GM12878 (cell line): Measurements from ENCODE around the gene CCDC117. TPM values are rescaled to one million over a fixed set of nuclear protein-coding genes. Genes with fewer than 3 reads are reported as not detected.

Experiments
- BHLHE40 ChIP-seq, 2 experiments: fragments of 450-650 bp in 1 of 2; IDR thresholded peaks; 2 replicates each; pipeline ENCODE4 v1.6.1; 2011 to 2017; ENCODE audit warnings: low read depth in 2 of 2, borderline replicate concordance in 1 of 2, improper control_type of control experiment in 1 of 2, low read length in 1 of 2, mild to moderate bottlenecking in 1 of 2
- BMI1 ChIP-seq: fragments of 450-650 bp; IDR thresholded peaks from 2 replicates; pipeline ENCODE4 v1.6.1; 2016; ENCODE audit warnings: mild to moderate bottlenecking, moderate library complexity, borderline replicate concordance
- CEBPB ChIP-seq, 2 experiments: fragments of 150-350 bp in 1 of 2; IDR thresholded peaks; 2 replicates each; pipeline ENCODE4 v1.6.1; 2012 to 2014; ENCODE audit warnings: low read depth in 2 of 2, low read length in 2 of 2, borderline replicate concordance in 1 of 2, inconsistent platforms in 1 of 2
- CREB1 ChIP-seq: IDR thresholded peaks from 2 replicates; pipeline ENCODE4 v1.6.1; 2012; ENCODE audit warnings: low read depth, mild to moderate bottlenecking, inconsistent platforms
- EGR1 ChIP-seq, 2 experiments: IDR thresholded peaks; 1 replicate in 1 of 2; 2 replicates in 1 of 2; pipeline ENCODE4 v1.6.1; 2011 to 2012; ENCODE audit warnings: low read depth in 2 of 2, low read length in 2 of 2, borderline replicate concordance in 1 of 2, mild to moderate bottlenecking in 1 of 2, moderate library complexity in 1 of 2
- IRF4 ChIP-seq: IDR thresholded peaks from 2 replicates; pipeline ENCODE4 v1.6.1; 2011; ENCODE audit warnings: low read depth, low read length
- JUND ChIP-seq: IDR thresholded peaks from 2 replicates; pipeline ENCODE4 v1.6.1; 2012; ENCODE audit warnings: low read depth, mild to moderate bottlenecking, low read length, improper control_type of control experiment, moderate library complexity
- KAT2A ChIP-seq: conservative IDR thresholded peaks from 2 replicates; pipeline ENCODE4 v1.6.1; 2011; ENCODE audit warnings: low read depth, low read length; ENCODE audit not compliant: control insufficient read depth
- MEF2A ChIP-seq: IDR thresholded peaks from 2 replicates; pipeline ENCODE4 v1.6.1; 2011; ENCODE audit warnings: low read depth, mild to moderate bottlenecking, low read length, moderate library complexity; ENCODE audit not compliant: insufficient read depth
- RAD51 ChIP-seq: fragments of 450-650 bp; IDR thresholded peaks from 2 replicates; pipeline ENCODE4 v1.6.1; 2016; ENCODE audit warnings: moderate library complexity, mild to moderate bottlenecking, inconsistent platforms
- STAT3 ChIP-seq: IDR thresholded peaks from 2 replicates; pipeline ENCODE4 v1.6.1; 2011; ENCODE audit warnings: low read depth, low read length, improper control_type of control experiment
- YY1 ChIP-seq: IDR thresholded peaks from 2 replicates; pipeline ENCODE4 v1.6.1; 2011; ENCODE audit warnings: low read depth, mild to moderate bottlenecking, low read length
- polyA plus RNA-seq, 11 experiments: library from polyadenylated mRNA; depleted of rRNA in 4 of 11; unstranded in 6 of 11; stranded (reverse) in 5 of 11; fragments of >200 nt; fragmentation: Nextera tagmentation in 4 of 11; fragmentation: Illumina TruSeq in 1 of 11; extraction: Ambion mirVana in 4 of 11; extraction: Trizol in 1 of 11; gene quantifications; 1 replicate in 1 of 11; 2 replicates in 10 of 11; pipeline versions ENCODE4 v1.2.1 to v1.2.3, GENCODE V29; 2011 to 2016; ENCODE audit warnings: inconsistent platforms in 2 of 11, missing spikeins in 2 of 11, low read depth in 1 of 11
- total RNA-seq, 4 experiments: library from RNA; depleted of rRNA in 3 of 4; stranded (reverse); fragments of >200 nt in 3 of 4; fragmentation: Illumina TruSeq in 1 of 4; extraction: Trizol in 1 of 4; gene quantifications; 2 replicates each; pipeline versions ENCODE4 v1.2.1 to v1.2.3, GENCODE V29; 2013 to 2021
- TF ChIP-seq, protein P1 (sequence below): fragments of 450-650 bp; IDR thresholded peaks from 2 replicates; pipeline ENCODE4 v1.6.1; 2014; ENCODE audit warnings: mild to moderate bottlenecking
- TF ChIP-seq, protein P2 (sequence below): fragments of 150-350 bp; IDR thresholded peaks from 2 replicates; pipeline ENCODE4 v1.6.1; 2016; ENCODE audit warnings: low read depth, low read length
- TF ChIP-seq, protein P3 (sequence below): fragments of 450-650 bp; IDR thresholded peaks from 2 replicates; pipeline ENCODE4 v1.6.1; 2018; ENCODE audit warnings: mild to moderate bottlenecking, low read depth, moderate library complexity; ENCODE audit not compliant: partially characterized antibody
- TF ChIP-seq, protein P4 (sequence below): fragments of 450-650 bp; IDR thresholded peaks from 2 replicates; pipeline ENCODE4 v1.6.1; 2017; ENCODE audit warnings: mild to moderate bottlenecking, low read depth, inconsistent platforms; ENCODE audit not compliant: poor library complexity, severe bottlenecking
- TF ChIP-seq, protein P5 (sequence below): IDR thresholded peaks from 2 replicates; pipeline ENCODE4 v1.6.1; 2011; ENCODE audit warnings: borderline replicate concordance, low read depth, mild to moderate bottlenecking, moderate library complexity, low read length; ENCODE audit not compliant: insufficient read depth, poor library complexity, severe bottlenecking

Gene CCDC117
- total and polyA plus RNA-seq, 10 of the 15 experiments (the other 5 are each of a cell fraction or from before 2014, with no cell fraction given) = 6.3 to 32.2 (median 20.6) TPM

DNA sequence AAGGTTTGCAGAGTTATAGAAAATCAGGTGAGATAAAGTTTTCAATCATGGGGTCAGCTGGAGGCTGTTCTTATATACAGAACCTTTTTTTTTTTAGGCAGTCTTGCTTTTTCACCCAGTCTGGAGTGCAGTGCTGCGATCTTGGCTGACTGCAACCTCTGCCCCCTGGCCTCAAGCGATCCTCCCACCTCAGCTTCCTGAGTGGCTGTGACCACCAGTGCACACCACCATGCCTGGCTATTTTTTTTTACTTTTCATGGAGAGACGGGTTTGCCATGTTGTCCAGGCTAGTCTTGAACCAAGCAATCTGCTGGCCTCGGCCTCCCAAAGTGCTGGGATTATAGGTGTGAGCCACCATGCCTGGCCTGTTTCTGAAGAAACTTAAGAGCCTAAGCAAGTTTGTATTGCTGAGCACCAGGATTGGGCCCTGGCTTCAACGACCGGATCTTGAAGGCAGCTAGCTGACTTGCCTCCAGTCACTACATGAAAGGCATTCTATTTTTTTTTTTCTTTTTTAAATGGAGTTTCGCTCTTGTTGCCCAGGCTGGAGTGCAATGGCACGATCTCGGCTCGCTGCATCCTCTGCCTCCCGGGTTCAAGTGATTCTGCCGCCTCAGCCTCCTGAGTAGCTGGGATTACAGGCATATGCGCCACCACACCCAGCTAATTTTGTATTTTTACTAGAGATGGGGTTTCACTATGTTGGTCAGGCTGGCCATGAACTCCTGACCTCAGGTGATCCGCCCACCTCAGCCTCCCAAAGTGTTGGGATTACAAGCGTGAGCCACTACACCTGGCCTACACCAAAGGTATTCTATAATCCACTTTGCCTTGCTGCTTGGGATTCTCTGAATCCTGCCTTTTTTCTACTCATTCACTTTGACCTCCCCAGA lies 20.2 kb downstream of the CCDC117 start (continued):
- TF ChIP-seq, protein P1, sequence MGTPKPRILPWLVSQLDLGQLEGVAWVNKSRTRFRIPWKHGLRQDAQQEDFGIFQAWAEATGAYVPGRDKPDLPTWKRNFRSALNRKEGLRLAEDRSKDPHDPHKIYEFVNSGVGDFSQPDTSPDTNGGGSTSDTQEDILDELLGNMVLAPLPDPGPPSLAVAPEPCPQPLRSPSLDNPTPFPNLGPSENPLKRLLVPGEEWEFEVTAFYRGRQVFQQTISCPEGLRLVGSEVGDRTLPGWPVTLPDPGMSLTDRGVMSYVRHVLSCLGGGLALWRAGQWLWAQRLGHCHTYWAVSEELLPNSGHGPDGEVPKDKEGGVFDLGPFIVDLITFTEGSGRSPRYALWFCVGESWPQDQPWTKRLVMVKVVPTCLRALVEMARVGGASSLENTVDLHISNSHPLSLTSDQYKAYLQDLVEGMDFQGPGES = no peak
- TF ChIP-seq BMI1 = no peak
- TF ChIP-seq CEBPB (IDR thresholded peaks at IDR 0.05; ENCODE audit: borderline replicate concordance in 1 of 2, low read depth in 2 of 2, low read length in 2 of 2) = no peak
- TF ChIP-seq, protein P2, sequence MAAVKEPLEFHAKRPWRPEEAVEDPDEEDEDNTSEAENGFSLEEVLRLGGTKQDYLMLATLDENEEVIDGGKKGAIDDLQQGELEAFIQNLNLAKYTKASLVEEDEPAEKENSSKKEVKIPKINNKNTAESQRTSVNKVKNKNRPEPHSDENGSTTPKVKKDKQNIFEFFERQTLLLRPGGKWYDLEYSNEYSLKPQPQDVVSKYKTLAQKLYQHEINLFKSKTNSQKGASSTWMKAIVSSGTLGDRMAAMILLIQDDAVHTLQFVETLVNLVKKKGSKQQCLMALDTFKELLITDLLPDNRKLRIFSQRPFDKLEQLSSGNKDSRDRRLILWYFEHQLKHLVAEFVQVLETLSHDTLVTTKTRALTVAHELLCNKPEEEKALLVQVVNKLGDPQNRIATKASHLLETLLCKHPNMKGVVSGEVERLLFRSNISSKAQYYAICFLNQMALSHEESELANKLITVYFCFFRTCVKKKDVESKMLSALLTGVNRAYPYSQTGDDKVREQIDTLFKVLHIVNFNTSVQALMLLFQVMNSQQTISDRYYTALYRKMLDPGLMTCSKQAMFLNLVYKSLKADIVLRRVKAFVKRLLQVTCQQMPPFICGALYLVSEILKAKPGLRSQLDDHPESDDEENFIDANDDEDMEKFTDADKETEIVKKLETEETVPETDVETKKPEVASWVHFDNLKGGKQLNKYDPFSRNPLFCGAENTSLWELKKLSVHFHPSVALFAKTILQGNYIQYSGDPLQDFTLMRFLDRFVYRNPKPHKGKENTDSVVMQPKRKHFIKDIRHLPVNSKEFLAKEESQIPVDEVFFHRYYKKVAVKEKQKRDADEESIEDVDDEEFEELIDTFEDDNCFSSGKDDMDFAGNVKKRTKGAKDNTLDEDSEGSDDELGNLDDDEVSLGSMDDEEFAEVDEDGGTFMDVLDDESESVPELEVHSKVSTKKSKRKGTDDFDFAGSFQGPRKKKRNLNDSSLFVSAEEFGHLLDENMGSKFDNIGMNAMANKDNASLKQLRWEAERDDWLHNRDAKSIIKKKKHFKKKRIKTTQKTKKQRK = no peak
- TF ChIP-seq JUND = no peak
- TF ChIP-seq IRF4 = no peak
- peak in 1 of 2 experiments; percentile 42; a peak in 2 of 4 replicates for TF ChIP-seq BHLHE40 (IDR thresholded peaks at IDR 0.05; ENCODE audit: borderline replicate concordance in 1 of 2, low read depth in 2 of 2, low read length in 1 of 2)
- TF ChIP-seq MEF2A = no peak
- TF ChIP-seq YY1 = no peak; the same call in 1 of the 2 replicates
- no peak for TF ChIP-seq STAT3
- no peak for TF ChIP-seq RAD51
- TF ChIP-seq EGR1 (IDR thresholded peaks at IDR 0.05; ENCODE audit: borderline replicate concordance in 1 of 2, low read depth in 2 of 2, low read length in 2 of 2) = no peak
- TF ChIP-seq, protein P3, sequence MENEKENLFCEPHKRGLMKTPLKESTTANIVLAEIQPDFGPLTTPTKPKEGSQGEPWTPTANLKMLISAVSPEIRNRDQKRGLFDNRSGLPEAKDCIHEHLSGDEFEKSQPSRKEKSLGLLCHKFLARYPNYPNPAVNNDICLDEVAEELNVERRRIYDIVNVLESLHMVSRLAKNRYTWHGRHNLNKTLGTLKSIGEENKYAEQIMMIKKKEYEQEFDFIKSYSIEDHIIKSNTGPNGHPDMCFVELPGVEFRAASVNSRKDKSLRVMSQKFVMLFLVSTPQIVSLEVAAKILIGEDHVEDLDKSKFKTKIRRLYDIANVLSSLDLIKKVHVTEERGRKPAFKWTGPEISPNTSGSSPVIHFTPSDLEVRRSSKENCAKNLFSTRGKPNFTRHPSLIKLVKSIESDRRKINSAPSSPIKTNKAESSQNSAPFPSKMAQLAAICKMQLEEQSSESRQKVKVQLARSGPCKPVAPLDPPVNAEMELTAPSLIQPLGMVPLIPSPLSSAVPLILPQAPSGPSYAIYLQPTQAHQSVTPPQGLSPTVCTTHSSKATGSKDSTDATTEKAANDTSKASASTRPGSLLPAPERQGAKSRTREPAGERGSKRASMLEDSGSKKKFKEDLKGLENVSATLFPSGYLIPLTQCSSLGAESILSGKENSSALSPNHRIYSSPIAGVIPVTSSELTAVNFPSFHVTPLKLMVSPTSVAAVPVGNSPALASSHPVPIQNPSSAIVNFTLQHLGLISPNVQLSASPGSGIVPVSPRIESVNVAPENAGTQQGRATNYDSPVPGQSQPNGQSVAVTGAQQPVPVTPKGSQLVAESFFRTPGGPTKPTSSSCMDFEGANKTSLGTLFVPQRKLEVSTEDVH = no peak
- no peak for TF ChIP-seq KAT2A
- TF ChIP-seq, protein P4, sequence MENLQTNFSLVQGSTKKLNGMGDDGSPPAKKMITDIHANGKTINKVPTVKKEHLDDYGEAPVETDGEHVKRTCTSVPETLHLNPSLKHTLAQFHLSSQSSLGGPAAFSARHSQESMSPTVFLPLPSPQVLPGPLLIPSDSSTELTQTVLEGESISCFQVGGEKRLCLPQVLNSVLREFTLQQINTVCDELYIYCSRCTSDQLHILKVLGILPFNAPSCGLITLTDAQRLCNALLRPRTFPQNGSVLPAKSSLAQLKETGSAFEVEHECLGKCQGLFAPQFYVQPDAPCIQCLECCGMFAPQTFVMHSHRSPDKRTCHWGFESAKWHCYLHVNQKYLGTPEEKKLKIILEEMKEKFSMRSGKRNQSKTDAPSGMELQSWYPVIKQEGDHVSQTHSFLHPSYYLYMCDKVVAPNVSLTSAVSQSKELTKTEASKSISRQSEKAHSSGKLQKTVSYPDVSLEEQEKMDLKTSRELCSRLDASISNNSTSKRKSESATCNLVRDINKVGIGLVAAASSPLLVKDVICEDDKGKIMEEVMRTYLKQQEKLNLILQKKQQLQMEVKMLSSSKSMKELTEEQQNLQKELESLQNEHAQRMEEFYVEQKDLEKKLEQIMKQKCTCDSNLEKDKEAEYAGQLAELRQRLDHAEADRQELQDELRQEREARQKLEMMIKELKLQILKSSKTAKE = no peak
- no peak for TF ChIP-seq CREB1
- TF ChIP-seq, protein P5, sequence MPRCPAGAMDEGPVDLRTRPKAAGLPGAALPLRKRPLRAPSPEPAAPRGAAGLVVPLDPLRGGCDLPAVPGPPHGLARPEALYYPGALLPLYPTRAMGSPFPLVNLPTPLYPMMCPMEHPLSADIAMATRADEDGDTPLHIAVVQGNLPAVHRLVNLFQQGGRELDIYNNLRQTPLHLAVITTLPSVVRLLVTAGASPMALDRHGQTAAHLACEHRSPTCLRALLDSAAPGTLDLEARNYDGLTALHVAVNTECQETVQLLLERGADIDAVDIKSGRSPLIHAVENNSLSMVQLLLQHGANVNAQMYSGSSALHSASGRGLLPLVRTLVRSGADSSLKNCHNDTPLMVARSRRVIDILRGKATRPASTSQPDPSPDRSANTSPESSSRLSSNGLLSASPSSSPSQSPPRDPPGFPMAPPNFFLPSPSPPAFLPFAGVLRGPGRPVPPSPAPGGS = no peak
